Activated T-cell treated with anti-CD3 and anti-CD28 coated beads, Interleukin-2, amount 50 U/mL, for 72 hours (primary cell): ENCODE measurements around the gene SUGP1. TPM values are rescaled to one million over a fixed set of nuclear protein-coding genes. Genes with fewer than 3 reads are reported as not detected.

Experiments
- ATAC-seq, 2 donors: fragments of 150-1000 bp; cut with Tn5 transposase; replicated peaks in 1 of 2; 2 replicates each; pipeline ENCODE4 v1.10.0; 2021; ENCODE audit warnings: moderate library complexity in 2 of 2, mild to moderate bottlenecking in 1 of 2
- DNase-seq, 2 donors: peaks; one replicate each; pipeline ENCODE4 v3.0.0; 2021 to 2022; ENCODE audit warnings: mixed read lengths in 1 of 2
- H3K27ac Mint-ChIP-seq: one replicate; pipeline ENCODE4 v1.8.0; 2022; ENCODE audit warnings: mild to moderate bottlenecking, moderate library complexity, mixed read lengths
- H3K27me3 Mint-ChIP-seq: one replicate; pipeline ENCODE4 v1.8.0; 2022; ENCODE audit warnings: low read depth, mixed read lengths
- H3K36me3 Mint-ChIP-seq, 2 donors: one replicate each; pipeline ENCODE4 v1.8.0; 2022; ENCODE audit warnings: mixed read lengths in 2 of 2, mild to moderate bottlenecking in 1 of 2; ENCODE audit not compliant: insufficient read depth in 2 of 2
- H3K4me1 Mint-ChIP-seq: one replicate; pipeline ENCODE4 v1.8.0; 2022; ENCODE audit warnings: low read depth, mixed read lengths
- H3K4me3 Mint-ChIP-seq, 2 donors: one replicate each; pipeline ENCODE4 v1.8.0; 2022; ENCODE audit warnings: mild to moderate bottlenecking in 2 of 2, mixed read lengths in 2 of 2, moderate library complexity in 2 of 2
- H3K9me3 Mint-ChIP-seq, 2 donors: one replicate each; pipeline ENCODE4 v1.8.0; 2022; ENCODE audit warnings: mixed read lengths in 2 of 2
- total RNA-seq, 2 donors: library from RNA; stranded (reverse); gene quantifications; one replicate each; pipeline ENCODE4 v1.2.3, GENCODE V29; 2022

SUGP1 gene
- total RNA-seq, 2 donors from 2014 or later: 67.3 to 69.9 TPM

GRCh38 chr19:19335408-19336158 is 15.3 kb upstream of the SUGP1 start:
- ATAC-seq: no peak
- Mint-ChIP-seq H3K27me3 (no peaks in the 10 kb centered on the region), H3K36me3 (peaks cover 2 to 4% of the 10 kb centered on the region in 2 donors), H3K27ac (no peak overlapping the region), H3K4me3 (no peak overlapping the region), H3K9me3 (no peaks in the 10 kb centered on the region), H3K4me1 (no peaks in the 10 kb centered on the region)
- DNase-seq: no peak

GRCh38 chr19:19334989-19335344 is 14.7 kb upstream of the SUGP1 start:
- DNase-seq: no peak
- Mint-ChIP-seq H3K9me3 (no peaks in the 10 kb centered on the region), H3K4me1 (no peaks in the 10 kb centered on the region), H3K27me3 (no peaks in the 10 kb centered on the region), H3K36me3 (peaks cover 2 to 4% of the 10 kb centered on the region in 2 donors), H3K4me3 (no peak overlapping the region), H3K27ac (no peak overlapping the region)
- ATAC-seq: no peak

- Mint-ChIP-seq H3K4me1 (peaks cover 2% of the 10 kb centered on the region), H3K9me3 (no peaks in the 10 kb centered on the region), H3K27ac (no peak overlapping the region), H3K36me3 (peaks cover 2 to 4% of the 10 kb centered on the region in 2 donors), H3K27me3 (no peaks in the 10 kb centered on the region), H3K4me3 (no peak overlapping the region)
- ATAC-seq (no peak), DNase-seq (no peak)
These were observed 14.0 kb upstream of the SUGP1 start for GRCh38 chr19:19334063-19334988.

GRCh38 chr19:19329126-19329525 is 8.8 kb upstream of the SUGP1 start:
- Mint-ChIP-seq H3K4me1 (peaks cover 35% of the 10 kb centered on the region), H3K9me3 (no peaks in the 10 kb centered on the region), H3K27ac (peak overlapping the region; percentile 87), H3K4me3 (peak overlapping the region in 1 of 2 donors; percentile 40), H3K27me3 (no peaks in the 10 kb centered on the region), H3K36me3 (peaks cover 1 to 15% of the 10 kb centered on the region in 2 donors)
- ATAC-seq (peak; percentile 22 to 72), DNase-seq (no peak)

GRCh38 chr19:19327672-19328071 is 7.4 kb upstream of the SUGP1 start:
- Mint-ChIP-seq H3K9me3 (no peaks in the 10 kb centered on the region), H3K27ac (no peak overlapping the region), H3K27me3 (no peaks in the 10 kb centered on the region), H3K4me1 (peaks cover 42% of the 10 kb centered on the region), H3K4me3 (no peak overlapping the region), H3K36me3 (peaks cover 1 to 21% of the 10 kb centered on the region in 2 donors)
- ATAC-seq: no peak
- no peak for DNase-seq

- ATAC-seq (no peak), DNase-seq (no peak)
- H3K27me3 Mint-ChIP-seq: no peaks in the 10 kb centered on the region
- peak overlapping the region in 1 of 2 donors; percentile 5 for H3K4me3 Mint-ChIP-seq
- peak overlapping the region; percentile 58 for H3K27ac Mint-ChIP-seq
- H3K4me1 Mint-ChIP-seq: peaks cover 57% of the 10 kb centered on the region
- H3K9me3 Mint-ChIP-seq: no peaks in the 10 kb centered on the region
- H3K36me3 Mint-ChIP-seq: peaks cover 1 to 24% of the 10 kb centered on the region in 2 donors
These were observed 3.9 kb upstream of the SUGP1 start for GRCh38 chr19:19324059-19324770.

GRCh38 chr19:19321141-19321577 is 850 bp upstream of the SUGP1 start:
- Mint-ChIP-seq H3K9me3 (no peaks in the 10 kb centered on the region), H3K36me3 (peaks cover 3 to 19% of the 10 kb centered on the region in 2 donors), H3K4me3 (peak overlapping the region; percentile 94 to 99), H3K27me3 (no peaks in the 10 kb centered on the region), H3K27ac (peak overlapping the region; percentile 88), H3K4me1 (peaks cover 56% of the 10 kb centered on the region)
- ATAC-seq (no peak), DNase-seq (no peak)

- Mint-ChIP-seq H3K27me3 (no peaks in the 10 kb centered on the region), H3K4me3 (peak overlapping the region; percentile 94 to 99), H3K9me3 (no peaks in the 10 kb centered on the region), H3K4me1 (peaks cover 49% of the 10 kb centered on the region), H3K36me3 (peaks cover 1 to 17% of the 10 kb centered on the region in 2 donors), H3K27ac (peak overlapping the region; percentile 99)
- peak in 1 of 2 donors; percentile 8 for DNase-seq
- ATAC-seq: peak in 1 of 2 donors; percentile 5
These were observed 463 bp downstream of the SUGP1 start for GRCh38 chr19:19319732-19320360.

GRCh38 chr19:19316082-19316481 is 4.2 kb downstream of the SUGP1 start:
- H3K9me3 Mint-ChIP-seq: no peaks in the 10 kb centered on the region
- H3K4me1 Mint-ChIP-seq: peaks cover 28% of the 10 kb centered on the region
- H3K27me3 Mint-ChIP-seq: no peaks in the 10 kb centered on the region
- no peak overlapping the region for H3K4me3 Mint-ChIP-seq
- H3K27ac Mint-ChIP-seq: no peak overlapping the region
- peaks cover 3 to 11% of the 10 kb centered on the region in 2 donors for H3K36me3 Mint-ChIP-seq
- no peak for DNase-seq
- ATAC-seq: no peak

- Mint-ChIP-seq H3K4me1 (peaks cover 28% of the 10 kb centered on the region), H3K27me3 (no peaks in the 10 kb centered on the region), H3K36me3 (peaks cover 3 to 14% of the 10 kb centered on the region in 2 donors), H3K9me3 (no peaks in the 10 kb centered on the region), H3K27ac (peak overlapping the region; percentile 44), H3K4me3 (no peak overlapping the region)
- ATAC-seq: no peak
- peak in 1 of 2 donors; percentile 12 for DNase-seq
These were observed 4.9 kb downstream of the SUGP1 start for GRCh38 chr19:19315444-19315843.

- peaks cover 0 to 18% of the 10 kb centered on the region in 2 donors for H3K36me3 Mint-ChIP-seq
- no peaks in the 10 kb centered on the region for H3K9me3 Mint-ChIP-seq
- H3K27ac Mint-ChIP-seq: no peak overlapping the region
- no peak for DNase-seq
- H3K4me3 Mint-ChIP-seq: no peak overlapping the region
- peaks cover 5% of the 10 kb centered on the region for H3K4me1 Mint-ChIP-seq
- H3K27me3 Mint-ChIP-seq: no peaks in the 10 kb centered on the region
- no peak for ATAC-seq
These were observed 11.9 kb downstream of the SUGP1 start for GRCh38 chr19:19308373-19308772.

GRCh38 chr19:19306191-19306590 is 14.1 kb downstream of the SUGP1 start:
- Mint-ChIP-seq H3K36me3 (peaks cover 0 to 16% of the 10 kb centered on the region in 2 donors), H3K9me3 (no peaks in the 10 kb centered on the region)
- ATAC-seq: no peak

More at GRCh38 chr19:19306191-19306590, 14.1 kb downstream of the SUGP1 start:
- H3K4me3 Mint-ChIP-seq: no peak overlapping the region
- no peaks in the 10 kb centered on the region for H3K4me1 Mint-ChIP-seq
- no peak for DNase-seq
- H3K27me3 Mint-ChIP-seq: no peaks in the 10 kb centered on the region
- H3K27ac Mint-ChIP-seq: no peak overlapping the region
